ENCODE measurements around the gene CCN6.

DNA sequence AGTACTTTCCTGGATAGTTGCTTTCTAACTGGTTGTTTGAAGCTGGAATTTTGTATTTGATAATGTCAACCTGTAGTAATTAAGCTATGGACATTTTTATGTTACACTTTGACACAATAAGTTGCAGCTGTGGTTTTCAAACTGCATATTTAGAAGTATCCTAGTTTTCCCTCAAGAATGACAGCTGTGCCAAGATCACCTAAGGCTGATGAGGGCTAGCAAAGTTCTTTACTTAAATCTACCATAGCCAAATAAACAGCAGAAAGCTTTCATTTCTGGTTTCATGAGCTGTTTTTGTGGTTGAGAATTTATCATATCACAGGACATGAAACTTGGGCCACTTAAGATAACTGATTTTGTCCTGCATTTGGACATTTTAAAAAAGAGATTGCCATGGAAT is 64.1 kb downstream of the CCN6 start:
- TF ChIP-seq POLR2A (IDR thresholded peaks at IDR 0.05) (no peak), POLR2AphosphoS5 (IDR thresholded peaks at IDR 0.05) (no peak)
- TF ChIP-seq, protein P1, sequence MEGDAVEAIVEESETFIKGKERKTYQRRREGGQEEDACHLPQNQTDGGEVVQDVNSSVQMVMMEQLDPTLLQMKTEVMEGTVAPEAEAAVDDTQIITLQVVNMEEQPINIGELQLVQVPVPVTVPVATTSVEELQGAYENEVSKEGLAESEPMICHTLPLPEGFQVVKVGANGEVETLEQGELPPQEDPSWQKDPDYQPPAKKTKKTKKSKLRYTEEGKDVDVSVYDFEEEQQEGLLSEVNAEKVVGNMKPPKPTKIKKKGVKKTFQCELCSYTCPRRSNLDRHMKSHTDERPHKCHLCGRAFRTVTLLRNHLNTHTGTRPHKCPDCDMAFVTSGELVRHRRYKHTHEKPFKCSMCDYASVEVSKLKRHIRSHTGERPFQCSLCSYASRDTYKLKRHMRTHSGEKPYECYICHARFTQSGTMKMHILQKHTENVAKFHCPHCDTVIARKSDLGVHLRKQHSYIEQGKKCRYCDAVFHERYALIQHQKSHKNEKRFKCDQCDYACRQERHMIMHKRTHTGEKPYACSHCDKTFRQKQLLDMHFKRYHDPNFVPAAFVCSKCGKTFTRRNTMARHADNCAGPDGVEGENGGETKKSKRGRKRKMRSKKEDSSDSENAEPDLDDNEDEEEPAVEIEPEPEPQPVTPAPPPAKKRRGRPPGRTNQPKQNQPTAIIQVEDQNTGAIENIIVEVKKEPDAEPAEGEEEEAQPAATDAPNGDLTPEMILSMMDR (IDR thresholded peaks at IDR 0.05 in 8 of 11, conservative IDR thresholded peaks at IDR 0.05 in 3 of 11), result no peak

Data from spleen (tissue), 7 donors.